ENCODE results near the gene RPUSD1.

Gene RPUSD1

DNA sequence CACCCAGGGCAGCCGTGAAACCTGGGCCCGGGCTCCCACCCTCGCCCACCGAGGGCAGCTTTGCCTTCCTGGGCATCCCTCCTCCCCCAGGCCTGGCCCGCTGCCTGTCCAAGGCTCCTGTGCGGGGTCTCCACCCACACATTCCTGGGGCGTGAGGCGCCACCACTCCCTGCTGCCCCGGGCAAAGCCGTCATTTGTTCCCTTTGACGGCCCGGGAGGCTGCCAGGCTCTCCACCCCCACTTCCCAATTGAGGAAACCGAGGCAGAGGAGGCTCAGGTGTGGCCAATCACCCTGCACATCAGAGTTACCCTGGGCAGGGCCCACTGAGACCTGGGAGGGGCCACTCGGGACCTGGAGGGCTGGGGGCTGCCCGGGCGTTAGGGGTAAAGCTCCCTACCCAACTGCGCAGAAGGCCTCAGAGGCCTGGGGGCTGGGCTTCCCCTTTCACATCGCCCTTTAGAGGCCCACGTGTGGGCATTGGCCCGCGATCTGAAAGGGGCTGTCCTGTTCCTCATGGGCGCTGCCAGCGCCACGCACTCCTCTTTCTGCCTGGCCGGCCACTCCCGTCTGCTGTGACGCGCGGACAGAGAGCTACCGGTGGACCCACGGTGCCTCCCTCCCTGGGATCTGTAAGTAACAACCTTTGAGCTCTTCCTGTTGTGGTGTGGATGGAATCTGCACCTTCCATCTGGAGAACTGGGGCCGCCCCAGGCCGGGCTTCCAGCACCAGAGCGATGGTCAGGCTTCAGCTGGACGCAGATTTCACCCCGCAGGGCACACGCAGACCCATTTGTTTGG is 27.4 kb downstream of the RPUSD1 start, which contains the start of gene MSLN:
Gene MSLN (plus strand): TSS at position 190 of the 799 bp plus-strand sequence. CDS start 1,947 bp downstream, outside the sequence.
- H3K4me1 ChIP-seq (ENCODE audit: low read depth, poor library complexity, severe bottlenecking): no peaks in the 10 kb centered on the region
- H3K79me2 ChIP-seq (ENCODE audit: insufficient read depth, low read depth): no peaks in the 10 kb centered on the region
- H3K4me3 ChIP-seq (IDR thresholded peaks at IDR 0.05; ENCODE audit: insufficient read depth, low read depth, low read length): no peak within 1 kb of the TSS
- no peak within 1 kb of the TSS for H2AFZ ChIP-seq (ENCODE audit: low read depth)
- peaks cover 89% of the 10 kb centered on the region for H3K27me3 ChIP-seq (ENCODE audit: insufficient read depth, low read depth)
- no peak within 1 kb of the TSS for H3K27ac ChIP-seq
- H3K36me3 ChIP-seq (ENCODE audit: insufficient read depth): no peaks in the 10 kb centered on the region
- TF ChIP-seq, protein P1, sequence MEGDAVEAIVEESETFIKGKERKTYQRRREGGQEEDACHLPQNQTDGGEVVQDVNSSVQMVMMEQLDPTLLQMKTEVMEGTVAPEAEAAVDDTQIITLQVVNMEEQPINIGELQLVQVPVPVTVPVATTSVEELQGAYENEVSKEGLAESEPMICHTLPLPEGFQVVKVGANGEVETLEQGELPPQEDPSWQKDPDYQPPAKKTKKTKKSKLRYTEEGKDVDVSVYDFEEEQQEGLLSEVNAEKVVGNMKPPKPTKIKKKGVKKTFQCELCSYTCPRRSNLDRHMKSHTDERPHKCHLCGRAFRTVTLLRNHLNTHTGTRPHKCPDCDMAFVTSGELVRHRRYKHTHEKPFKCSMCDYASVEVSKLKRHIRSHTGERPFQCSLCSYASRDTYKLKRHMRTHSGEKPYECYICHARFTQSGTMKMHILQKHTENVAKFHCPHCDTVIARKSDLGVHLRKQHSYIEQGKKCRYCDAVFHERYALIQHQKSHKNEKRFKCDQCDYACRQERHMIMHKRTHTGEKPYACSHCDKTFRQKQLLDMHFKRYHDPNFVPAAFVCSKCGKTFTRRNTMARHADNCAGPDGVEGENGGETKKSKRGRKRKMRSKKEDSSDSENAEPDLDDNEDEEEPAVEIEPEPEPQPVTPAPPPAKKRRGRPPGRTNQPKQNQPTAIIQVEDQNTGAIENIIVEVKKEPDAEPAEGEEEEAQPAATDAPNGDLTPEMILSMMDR (conservative IDR thresholded peaks at IDR 0.05; ENCODE audit: low read depth, low read length): no peak
- no peak within 1 kb of the TSS for H3K4me2 ChIP-seq
- H4K20me1 ChIP-seq (ENCODE audit: insufficient read depth): no peaks in the 10 kb centered on the region
- H3K9ac ChIP-seq: no peak within 1 kb of the TSS

- no peak overlapping the region for H2AFZ ChIP-seq (ENCODE audit: low read depth)
- H4K20me1 ChIP-seq (ENCODE audit: insufficient read depth): no peaks in the 10 kb centered on the region
- no peak overlapping the region for H3K27ac ChIP-seq
- H3K4me3 ChIP-seq (IDR thresholded peaks at IDR 0.05; ENCODE audit: insufficient read depth, low read depth, low read length): no peak overlapping the region
- H3K27me3 ChIP-seq (ENCODE audit: insufficient read depth, low read depth): peaks cover 91% of the 10 kb centered on the region
- H3K4me1 ChIP-seq (ENCODE audit: low read depth, poor library complexity, severe bottlenecking): no peaks in the 10 kb centered on the region
- H3K9ac ChIP-seq: no peak overlapping the region
- no peaks in the 10 kb centered on the region for H3K79me2 ChIP-seq (ENCODE audit: insufficient read depth, low read depth)
- TF ChIP-seq, protein P1 (conservative IDR thresholded peaks at IDR 0.05; ENCODE audit: low read depth, low read length): no peak
- no peak overlapping the region for H3K4me2 ChIP-seq
- no peaks in the 10 kb centered on the region for H3K36me3 ChIP-seq (ENCODE audit: insufficient read depth)
These were observed 28.1 kb downstream of the RPUSD1 start for GRCh38 chr16:760065-760464.

- no peaks in the 10 kb centered on the region for H4K20me1 ChIP-seq (ENCODE audit: insufficient read depth)
- TF ChIP-seq, protein P1 (conservative IDR thresholded peaks at IDR 0.05; ENCODE audit: low read depth, low read length): no peak
- H3K36me3 ChIP-seq (ENCODE audit: insufficient read depth): no peaks in the 10 kb centered on the region
- no peaks in the 10 kb centered on the region for H3K79me2 ChIP-seq (ENCODE audit: insufficient read depth, low read depth)
- H2AFZ ChIP-seq (ENCODE audit: low read depth): no peak overlapping the region
- H3K9ac ChIP-seq: no peak overlapping the region
- peaks cover 91% of the 10 kb centered on the region for H3K27me3 ChIP-seq (ENCODE audit: insufficient read depth, low read depth)
- no peak overlapping the region for H3K27ac ChIP-seq
- no peaks in the 10 kb centered on the region for H3K4me1 ChIP-seq (ENCODE audit: low read depth, poor library complexity, severe bottlenecking)
- H3K4me3 ChIP-seq (IDR thresholded peaks at IDR 0.05; ENCODE audit: insufficient read depth, low read depth, low read length): no peak overlapping the region
- no peak overlapping the region for H3K4me2 ChIP-seq
These were observed 28.9 kb downstream of the RPUSD1 start for GRCh38 chr16:759110-759910.

DNA sequence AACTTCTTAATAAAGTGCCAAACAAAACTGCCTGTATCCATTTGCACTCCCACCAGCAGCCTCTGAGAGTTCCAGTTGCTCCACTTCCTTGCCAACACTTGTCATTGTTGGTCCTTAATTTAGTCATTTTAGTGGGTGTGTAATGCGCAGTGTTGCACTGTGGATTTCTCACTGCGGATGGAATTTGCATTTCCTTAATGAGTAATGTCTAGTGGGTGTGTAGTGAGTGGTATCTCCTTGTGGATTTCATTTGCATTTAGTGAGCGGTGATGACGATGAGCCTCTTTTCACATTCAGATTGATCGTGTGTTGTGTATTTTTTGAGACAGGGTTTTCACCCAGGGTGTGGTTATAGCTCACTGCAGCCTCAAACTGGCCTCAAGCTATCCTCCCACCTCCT is 31.8 kb downstream of the RPUSD1 start:
- H3K9ac ChIP-seq: no peak overlapping the region
- no peak overlapping the region for H3K4me3 ChIP-seq (IDR thresholded peaks at IDR 0.05; ENCODE audit: insufficient read depth, low read depth, low read length)
- H3K27ac ChIP-seq: no peak overlapping the region
- no peaks in the 10 kb centered on the region for H3K36me3 ChIP-seq (ENCODE audit: insufficient read depth)
- TF ChIP-seq, protein P1 (conservative IDR thresholded peaks at IDR 0.05; ENCODE audit: low read depth, low read length): no peak
- H2AFZ ChIP-seq (ENCODE audit: low read depth): no peak overlapping the region
- peaks cover 93% of the 10 kb centered on the region for H3K27me3 ChIP-seq (ENCODE audit: insufficient read depth, low read depth)
- H3K4me1 ChIP-seq (ENCODE audit: low read depth, poor library complexity, severe bottlenecking): no peaks in the 10 kb centered on the region
- no peak overlapping the region for H3K4me2 ChIP-seq
- H3K79me2 ChIP-seq (ENCODE audit: insufficient read depth, low read depth): no peaks in the 10 kb centered on the region
- no peaks in the 10 kb centered on the region for H4K20me1 ChIP-seq (ENCODE audit: insufficient read depth)
